Measurements from ENCODE around the gene CREG2.

The CREG2 gene

GRCh38 chr2:101402630-101403029 lies 15.3 kb upstream of the CREG2 start:
- no peak for TF ChIP-seq CTCF (conservative IDR thresholded peaks at IDR 0.05; ENCODE audit: low read depth)
- POLR2A ChIA-PET (ENCODE audit: low non-redundant PET) = no interaction called here
- H3K27ac ChIP-seq = no peak overlapping the region
- CTCF ChIA-PET = no interaction called here
- DNase-seq (ENCODE audit: low spot score) = no peak

DNA sequence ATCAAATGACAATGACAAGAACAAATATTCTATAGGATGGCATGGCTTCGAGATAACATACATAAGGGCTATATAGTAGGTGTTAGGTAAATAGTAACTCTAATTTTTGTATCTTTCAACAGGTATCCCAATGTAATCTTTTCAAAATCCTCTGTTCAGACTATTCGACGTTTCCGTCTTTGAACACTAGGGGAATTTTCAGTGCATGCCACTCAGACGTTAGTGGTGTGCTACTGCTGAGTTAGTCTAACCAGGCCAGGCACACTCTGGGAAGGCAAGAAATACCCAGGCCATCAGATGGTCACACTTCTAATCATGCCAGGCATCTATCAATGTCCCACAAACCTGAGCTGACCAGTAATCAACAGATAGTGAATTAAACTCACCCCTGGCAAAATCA lies 14.6 kb upstream of the CREG2 start:
- POLR2A ChIA-PET (ENCODE audit: low non-redundant PET) = no interaction called here
- no peak for DNase-seq (ENCODE audit: low spot score)
- CTCF ChIA-PET = no interaction called here
- no peak overlapping the region for H3K27ac ChIP-seq
- no peak for TF ChIP-seq CTCF (conservative IDR thresholded peaks at IDR 0.05; ENCODE audit: low read depth)

GRCh38 chr2:101401326-101401665 lies 14.0 kb upstream of the CREG2 start:
- no peak overlapping the region for H3K27ac ChIP-seq
- no peak for TF ChIP-seq CTCF (conservative IDR thresholded peaks at IDR 0.05; ENCODE audit: low read depth)
- ChIA-PET CTCF (no interaction called here), POLR2A (ENCODE audit: low non-redundant PET) (no interaction called here)
- no peak for DNase-seq (ENCODE audit: low spot score)

DNA sequence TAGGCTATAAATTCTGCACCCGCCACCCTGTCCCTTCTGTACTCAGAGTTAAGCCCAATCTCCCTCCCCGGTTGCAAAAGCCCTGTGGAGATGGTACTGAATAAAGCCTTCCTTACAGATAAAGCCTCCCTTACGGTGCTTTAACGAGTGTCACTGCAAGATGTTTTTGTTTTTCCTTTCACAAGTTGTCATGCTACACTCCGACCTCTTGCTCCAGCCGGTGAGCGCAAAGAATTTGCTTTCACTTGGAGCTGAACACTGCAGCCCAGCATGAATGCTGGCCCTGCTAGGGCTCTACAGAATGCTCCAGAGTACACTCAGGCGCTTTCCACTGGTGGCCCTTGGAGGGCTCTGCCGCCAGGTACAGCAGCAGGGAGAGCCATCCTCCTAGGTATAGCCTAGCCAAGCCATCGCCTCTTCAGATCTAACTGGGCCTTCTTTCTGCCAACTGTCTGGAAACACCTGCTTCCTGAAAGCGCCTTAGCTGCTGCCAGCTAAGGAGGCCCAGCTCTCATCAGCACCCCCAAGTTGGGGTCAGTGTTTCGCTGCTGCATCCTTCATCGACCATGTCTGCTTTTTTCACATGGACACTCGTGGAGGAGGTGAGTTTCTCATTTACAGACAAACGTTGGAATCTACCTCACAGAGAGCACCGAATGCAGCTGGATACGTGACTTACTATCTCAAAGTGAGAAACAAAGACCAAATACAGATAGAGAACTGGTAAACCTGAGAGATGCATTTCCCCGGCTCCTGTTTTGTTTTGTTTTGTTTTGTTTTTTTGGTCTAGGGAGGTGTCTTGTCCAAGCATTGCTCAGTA lies 13.4 kb upstream of the CREG2 start:
- POLR2A ChIA-PET (ENCODE audit: low non-redundant PET) = no interaction called here

DNA sequence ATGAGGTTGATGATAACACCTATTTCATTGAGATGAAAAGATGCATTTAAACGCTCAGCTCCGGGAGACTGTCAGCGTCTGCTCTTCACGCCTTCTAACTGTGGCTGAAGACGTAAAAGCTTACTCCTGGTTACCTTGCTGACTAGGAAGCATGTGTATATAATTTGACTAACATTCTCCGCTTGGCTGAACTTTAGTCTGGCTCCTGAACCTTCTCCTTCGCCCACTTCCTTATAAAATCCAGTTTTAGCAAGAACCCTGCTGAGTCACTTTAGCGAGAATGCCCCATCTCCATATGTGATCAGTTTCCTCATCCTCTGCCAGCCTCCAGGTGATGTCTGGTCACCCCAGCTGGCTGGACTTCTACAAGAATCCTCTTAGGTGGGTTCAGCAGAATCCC lies 12.7 kb upstream of the CREG2 start:
- ChIA-PET POLR2A (ENCODE audit: low non-redundant PET) (interaction anchor here (0.5 kb wide), 1 partner anchor 9 kb away, joined by 6 read pairs; no protein-coding TSS in a partner anchor), CTCF (no interaction called here)
- DNase-seq (ENCODE audit: low spot score) = no peak
- H3K27ac ChIP-seq = peak overlapping the region; percentile 12; the same call in 1 of the 2 replicates
- TF ChIP-seq CTCF (conservative IDR thresholded peaks at IDR 0.05; ENCODE audit: low read depth) = no peak

More for the DNA sequence above, 13.4 kb upstream of the CREG2 start:
- CTCF ChIA-PET = no interaction called here
- TF ChIP-seq CTCF (conservative IDR thresholded peaks at IDR 0.05; ENCODE audit: low read depth) = no peak
- no peak for DNase-seq (ENCODE audit: low spot score)
- H3K27ac ChIP-seq = peak overlapping the region; percentile 12; the same call in 1 of the 2 replicates

DNA sequence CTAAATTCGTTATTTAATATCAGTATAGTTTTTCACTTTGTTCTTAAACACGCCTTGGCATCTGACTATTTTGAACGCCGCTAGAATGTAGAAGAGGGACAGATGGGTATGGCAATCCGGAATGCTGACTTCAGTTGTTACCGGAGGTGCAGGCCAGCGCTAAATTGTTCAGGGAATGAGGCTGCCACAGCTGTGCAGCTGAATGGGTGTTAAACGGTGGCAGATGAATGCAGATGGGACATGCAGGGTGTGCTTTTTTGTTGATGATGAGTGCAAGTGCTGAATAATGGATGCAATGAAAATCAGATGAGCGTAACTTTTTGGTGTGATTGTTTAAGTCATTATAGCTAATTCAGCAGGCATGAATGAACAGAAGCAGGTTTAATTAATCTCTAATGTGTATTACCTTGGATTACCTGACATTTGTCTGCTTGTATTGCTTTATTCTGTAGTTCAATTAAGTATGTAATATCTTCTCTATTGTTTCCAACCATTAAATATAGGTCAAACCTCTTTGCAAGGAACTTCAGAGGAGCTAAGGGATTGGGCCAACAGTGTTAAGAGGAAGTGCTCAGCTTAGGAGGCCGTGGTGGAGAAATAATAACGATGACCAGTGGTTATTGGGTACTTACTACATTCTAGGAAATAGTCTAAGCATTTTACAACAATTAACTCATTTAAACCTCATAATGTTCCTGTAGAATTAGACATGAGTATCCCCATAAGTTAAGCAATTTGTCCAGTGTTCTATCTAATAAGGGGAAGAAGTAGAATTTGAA lies 11.9 kb upstream of the CREG2 start:
- no peak for DNase-seq (ENCODE audit: low spot score)
- ChIA-PET CTCF (no interaction called here), POLR2A (ENCODE audit: low non-redundant PET) (interaction anchor here (0.5 kb wide), 1 partner anchor 8 kb away, joined by 6 read pairs; no protein-coding TSS in a partner anchor)
- no peak overlapping the region for H3K27ac ChIP-seq
- TF ChIP-seq CTCF (conservative IDR thresholded peaks at IDR 0.05; ENCODE audit: low read depth) = no peak
